HEK293T (cell line): ENCODE data around the gene GEMIN7.

ENCODE experiments used
- CTCF ChIA-PET: fragments of 350-600 bp; formaldehyde crosslinking; extraction: SDS; loops from one replicate; lab custom pipeline; 2021; ENCODE audit warnings: antibody characterized with exemption, inconsistent platforms; lab: Yijun Ruan, JAX
- POLR2A ChIA-PET: fragments of 350-600 bp; formaldehyde crosslinking; extraction: SDS; loops from one replicate; lab custom pipeline; 2020; ENCODE audit warnings: antibody characterized with exemption, inconsistent platforms; lab: Yijun Ruan, JAX
- DNase-seq: peaks from one replicate; pipeline ENCODE4 v3.0.0; 2012; ENCODE audit warnings: mixed read lengths; ENCODE audit errors: extremely low spot score
- ARNT ChIP-seq: fragments of 450-650 bp; IDR thresholded peaks from 2 replicates; pipeline ENCODE4 v1.6.1; 2017; ENCODE audit warnings: mild to moderate bottlenecking
- BHLHE40 ChIP-seq: fragments of 450-650 bp; IDR thresholded peaks from 2 replicates; pipeline ENCODE4 v1.6.1; 2016; ENCODE audit warnings: mild to moderate bottlenecking, moderate library complexity, borderline replicate concordance
- CTBP1 ChIP-seq: fragments of 450-650 bp; IDR thresholded peaks from 2 replicates; pipeline ENCODE4 v1.6.1; 2016; ENCODE audit warnings: borderline replicate concordance
- ELF4 ChIP-seq: fragments of 450-650 bp; IDR thresholded peaks from 2 replicates; pipeline ENCODE4 v1.6.1; 2017; ENCODE audit warnings: antibody characterized with exemption
- FOXA1 ChIP-seq: fragments of 450-650 bp; IDR thresholded peaks from 2 replicates; pipeline ENCODE4 v1.6.1; 2016; ENCODE audit warnings: mild to moderate bottlenecking
- FOXK2 ChIP-seq: fragments of 450-650 bp; IDR thresholded peaks from 2 replicates; pipeline ENCODE4 v1.6.1; 2016; ENCODE audit warnings: mild to moderate bottlenecking
- FOXM1 ChIP-seq: fragments of 450-650 bp; IDR thresholded peaks from 2 replicates; pipeline ENCODE4 v1.6.1; 2017; ENCODE audit warnings: mild to moderate bottlenecking, borderline replicate concordance
- HDGF ChIP-seq: fragments of 450-650 bp; IDR thresholded peaks from 2 replicates; pipeline ENCODE4 v1.6.1; 2017; ENCODE audit warnings: antibody characterized with exemption, borderline replicate concordance
- L3MBTL2 ChIP-seq: fragments of 450-650 bp; conservative IDR thresholded peaks from 2 replicates; pipeline ENCODE4 v1.6.1; 2016; ENCODE audit warnings: mild to moderate bottlenecking
- LEF1 ChIP-seq: fragments of 450-650 bp; IDR thresholded peaks from 2 replicates; pipeline ENCODE4 v1.6.1; 2017; ENCODE audit warnings: mild to moderate bottlenecking, borderline replicate concordance
- NFRKB ChIP-seq: fragments of 450-650 bp; IDR thresholded peaks from 2 replicates; pipeline ENCODE4 v1.6.1; 2016; ENCODE audit warnings: mild to moderate bottlenecking, moderate library complexity
- SP1 ChIP-seq: fragments of 450-650 bp; IDR thresholded peaks from 2 replicates; pipeline ENCODE4 v1.6.1; 2017
- SUZ12 ChIP-seq: fragments of 450-650 bp; IDR thresholded peaks from 2 replicates; pipeline ENCODE4 v1.6.1; 2016; ENCODE audit warnings: mild to moderate bottlenecking
- TARDBP ChIP-seq: fragments of 450-650 bp; IDR thresholded peaks from 2 replicates; pipeline ENCODE4 v1.6.1; 2016
- ZNF384 ChIP-seq: fragments of 450-650 bp; IDR thresholded peaks from 2 replicates; pipeline ENCODE4 v1.6.1; 2016
- TF ChIP-seq, protein P1 (sequence below): fragments of 450-650 bp; IDR thresholded peaks from 2 replicates; pipeline ENCODE4 v1.6.1; 2016

The GEMIN7 gene

DNA sequence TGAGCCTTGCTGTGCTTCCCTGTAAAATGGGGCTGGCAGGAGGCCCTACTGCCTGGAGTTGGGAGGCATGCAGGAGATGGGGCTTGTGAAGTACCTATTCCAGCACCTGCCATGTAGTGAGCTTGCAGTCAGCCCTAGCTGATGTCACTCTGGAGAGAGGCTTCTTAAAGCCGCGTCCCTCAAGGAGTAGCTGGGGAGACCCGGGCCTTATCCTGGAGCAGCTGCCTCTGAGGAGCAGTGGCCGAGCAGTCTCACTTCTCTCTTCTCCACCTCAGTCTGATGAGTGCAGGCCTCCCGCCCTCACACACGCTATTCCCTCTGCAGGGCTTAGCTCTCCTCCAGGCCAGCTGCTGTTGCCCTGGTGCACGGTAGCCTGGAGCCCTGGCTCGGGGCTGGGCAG, 22.2 kb upstream of the GEMIN7 start:
- ChIA-PET POLR2A (interaction anchor here (1.8 kb wide), 1 partner anchor 18 kb away, joined by 11 read pairs; the partner anchor contains the start of gene CLASRP), CTCF (no interaction called here)
- no peak for DNase-seq
- TF ChIP-seq ELF4 (no peak), ZNF384 (no peak), SP1 (no peak), NFRKB (no peak), SUZ12 (no peak), ARNT (no peak), HDGF (no peak), FOXM1 (no peak), L3MBTL2 (no peak), LEF1 (no peak), TARDBP (no peak), CTBP1 (no peak), FOXK2 (no peak), BHLHE40 (no peak), FOXA1 (no peak)
- TF ChIP-seq, protein P1, sequence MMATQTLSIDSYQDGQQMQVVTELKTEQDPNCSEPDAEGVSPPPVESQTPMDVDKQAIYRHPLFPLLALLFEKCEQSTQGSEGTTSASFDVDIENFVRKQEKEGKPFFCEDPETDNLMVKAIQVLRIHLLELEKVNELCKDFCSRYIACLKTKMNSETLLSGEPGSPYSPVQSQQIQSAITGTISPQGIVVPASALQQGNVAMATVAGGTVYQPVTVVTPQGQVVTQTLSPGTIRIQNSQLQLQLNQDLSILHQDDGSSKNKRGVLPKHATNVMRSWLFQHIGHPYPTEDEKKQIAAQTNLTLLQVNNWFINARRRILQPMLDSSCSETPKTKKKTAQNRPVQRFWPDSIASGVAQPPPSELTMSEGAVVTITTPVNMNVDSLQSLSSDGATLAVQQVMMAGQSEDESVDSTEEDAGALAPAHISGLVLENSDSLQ, result no peak

DNA sequence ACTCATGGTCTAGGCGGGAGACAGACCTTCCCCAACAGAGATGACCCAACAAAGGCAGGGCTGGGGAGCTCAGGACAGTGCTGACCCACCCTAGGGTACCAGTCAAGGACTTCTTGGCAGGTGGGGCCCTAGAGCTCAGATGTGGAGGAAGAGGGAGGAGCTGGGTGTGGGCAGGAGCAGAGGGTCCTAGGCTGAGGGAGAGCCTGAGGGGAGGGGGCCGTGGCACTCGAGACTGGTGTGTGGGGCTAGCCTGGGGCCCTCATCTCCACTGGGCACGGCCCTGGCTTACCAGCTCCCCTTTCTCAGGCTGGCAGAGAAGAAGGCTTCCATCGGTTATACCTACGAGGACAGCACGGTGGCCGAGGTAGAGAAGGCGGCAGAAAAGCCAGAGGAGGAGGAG, 21.6 kb upstream of the GEMIN7 start:
- ChIA-PET CTCF (interaction anchor here (0.6 kb wide), 1 partner anchor 684 kb away, joined by 3 read pairs; no protein-coding TSS in a partner anchor), POLR2A (interaction anchor here (1.8 kb wide), 1 partner anchor 18 kb away, joined by 11 read pairs; the partner anchor contains the start of gene CLASRP)
- TF ChIP-seq SUZ12, result no peak
- TF ChIP-seq BHLHE40, result no peak
- no peak for TF ChIP-seq ARNT
- no peak for TF ChIP-seq FOXM1
- no peak for TF ChIP-seq SP1
- TF ChIP-seq, protein P1, result no peak
- TF ChIP-seq ELF4, result no peak
- no peak for TF ChIP-seq L3MBTL2
- TF ChIP-seq LEF1, result no peak
- TF ChIP-seq NFRKB, result no peak
- no peak for TF ChIP-seq FOXK2
- TF ChIP-seq FOXA1, result no peak
- no peak for TF ChIP-seq CTBP1
- no peak for TF ChIP-seq HDGF
- no peak for TF ChIP-seq TARDBP
- TF ChIP-seq ZNF384, result no peak
- DNase-seq, result no peak

DNA sequence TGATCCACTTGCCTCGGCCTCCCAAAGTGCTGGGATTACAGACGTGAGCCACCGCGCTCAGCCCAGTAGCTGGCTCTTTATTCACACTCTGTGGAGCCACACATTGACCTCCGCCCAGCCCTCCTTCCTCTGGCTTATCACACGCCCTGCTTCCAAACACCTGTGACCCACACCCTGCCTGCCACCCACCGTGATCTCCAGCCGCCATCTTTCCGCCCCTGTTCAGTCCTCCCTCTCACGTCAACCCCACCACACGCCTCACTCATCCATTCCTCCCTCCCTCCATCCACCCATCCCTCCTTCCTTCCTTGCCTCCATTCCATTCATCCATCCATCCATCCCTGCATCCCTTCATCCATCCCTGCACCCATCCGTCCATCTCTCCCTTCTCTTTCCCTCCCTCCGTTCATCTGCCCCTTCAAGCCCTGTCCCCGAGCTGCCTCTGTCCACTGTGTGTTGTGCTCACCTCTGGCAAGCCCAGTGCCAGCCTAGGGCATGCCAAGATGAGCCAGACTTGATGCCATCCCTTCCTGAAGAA, 20.4 kb upstream of the GEMIN7 start:
- ChIA-PET CTCF (interaction anchor here (0.5 to 2.0 kb wide), 7 partner anchors 10 to 59 kb away, joined by 3 to 8 read pairs (median 5); no protein-coding TSS in a partner anchor), POLR2A (interaction anchor here (1.1 to 1.4 kb wide), 2 partner anchors 9 to 20 kb away, joined by 3 to 9 read pairs; partner anchors contain the start of gene CLASRP)

DNA sequence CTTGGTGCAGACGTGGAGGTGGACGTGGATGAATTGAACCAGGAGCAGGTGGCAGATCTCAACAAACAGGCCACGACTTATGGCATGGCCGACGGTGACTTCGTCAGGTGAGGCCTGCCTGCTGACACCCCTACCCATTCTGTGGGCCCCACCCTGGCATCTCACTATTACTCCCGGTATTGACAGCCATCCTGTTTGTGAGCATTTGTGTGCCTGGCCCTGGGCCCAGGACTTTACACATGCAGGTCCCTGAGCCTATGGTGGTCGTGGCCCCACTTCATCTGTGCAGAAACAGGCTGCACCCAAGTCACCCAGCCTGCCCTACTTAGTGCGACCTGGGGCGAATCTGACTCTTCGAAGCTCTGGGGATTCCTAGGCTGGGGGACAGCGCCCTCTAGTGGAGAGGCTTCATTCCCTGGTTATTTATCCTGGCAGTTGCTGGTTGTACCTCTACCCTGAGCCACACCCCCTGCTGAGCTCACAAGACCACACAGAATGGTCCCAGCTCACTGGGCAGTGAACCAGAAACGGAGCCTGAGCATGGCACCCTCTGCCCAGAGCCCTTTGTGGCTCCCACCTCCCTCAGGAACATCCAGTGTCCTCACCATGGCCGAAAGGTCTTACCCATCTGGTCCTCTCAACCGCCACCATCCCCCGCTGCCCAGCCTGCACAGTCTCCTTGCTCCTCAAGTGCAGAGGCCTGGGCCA, 19.6 kb upstream of the GEMIN7 start:
- POLR2A ChIA-PET, result interaction anchor here (1.1 to 1.4 kb wide), 2 partner anchors 9 to 21 kb away, joined by 3 to 9 read pairs; partner anchors contain the start of gene CLASRP
- CTCF ChIA-PET, result interaction anchor here (0.5 to 2.0 kb wide), 11 partner anchors 8 to 120 kb away, joined by 3 to 8 read pairs (median 4); no protein-coding TSS in a partner anchor
- no peak for TF ChIP-seq FOXK2
- no peak for TF ChIP-seq L3MBTL2
- no peak for TF ChIP-seq ELF4
- TF ChIP-seq CTBP1, result no peak
- no peak for TF ChIP-seq FOXA1
- no peak for TF ChIP-seq HDGF
- TF ChIP-seq SP1, result no peak
- no peak for TF ChIP-seq FOXM1
- no peak for TF ChIP-seq NFRKB
- no peak for TF ChIP-seq ARNT
- no peak for TF ChIP-seq ZNF384
- peak; percentile 87 for DNase-seq

More for the DNA sequence above, 20.4 kb upstream of the GEMIN7 start:
- no peak for TF ChIP-seq ZNF384
- TF ChIP-seq TARDBP, result no peak
- no peak for TF ChIP-seq FOXK2
- no peak for TF ChIP-seq BHLHE40
- TF ChIP-seq, protein P1, result no peak
- TF ChIP-seq FOXM1, result no peak
- TF ChIP-seq CTBP1, result no peak
- DNase-seq, result no peak

DNA sequence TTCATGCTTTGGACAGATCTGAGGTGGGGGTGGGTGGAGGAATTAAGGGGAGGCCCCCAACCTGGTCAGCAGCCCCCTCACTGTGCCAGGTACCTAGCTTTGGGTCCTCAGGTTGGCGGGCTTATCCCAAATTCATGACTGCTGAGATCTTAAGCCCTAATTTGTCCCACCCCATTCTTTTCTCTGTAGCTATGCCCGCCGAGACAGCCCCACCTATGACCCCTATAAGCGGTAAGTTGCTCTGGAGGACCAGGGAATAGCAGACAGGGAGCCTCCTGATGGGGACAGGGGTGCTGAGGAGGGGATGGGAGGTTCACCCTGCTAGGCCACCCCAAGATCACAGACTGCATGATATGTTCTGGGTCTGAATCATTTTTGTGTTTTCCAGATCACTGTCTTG, 17.1 kb upstream of the GEMIN7 start:
- DNase-seq, result no peak
- POLR2A ChIA-PET, result no interaction called here
- CTCF ChIA-PET, result no interaction called here
- TF ChIP-seq SUZ12 (no peak), ARNT (no peak), SP1 (no peak), CTBP1 (no peak), LEF1 (no peak)
